HG02938 (cell line): ENCODE data around the gene N4BP3.
A peak's percentile ranks its signal among the peaks of the same experiment; 100 is the strongest.

Experiments used
- ATAC-seq: cut with Tn5 transposase; IDR thresholded peaks from one replicate; pipeline ENCODE4 v1.9.1; 2021; ENCODE audit warnings: mild to moderate bottlenecking, moderate library complexity; ENCODE audit not compliant: unreplicated experiment

N4BP3 gene

GRCh38 chr5:178145965-178146820, 32.9 kb downstream of the N4BP3 start:
- peak; percentile 60 for ATAC-seq

- ATAC-seq, result no peak
These were observed 34.1 kb downstream of the N4BP3 start for GRCh38 chr5:178147406-178147805.

GRCh38 chr5:178149199-178149932, 36.0 kb downstream of the N4BP3 start:
- no peak for ATAC-seq

GRCh38 chr5:178150977-178151734, 37.8 kb downstream of the N4BP3 start:
- no peak for ATAC-seq

- ATAC-seq, result no peak
These were observed 39.4 kb downstream of the N4BP3 start for GRCh38 chr5:178152491-178153444.

GRCh38 chr5:178153530-178154340, 40.4 kb downstream of the N4BP3 start, which contains the start of gene NHP2:
NHP2 (minus strand) TSS chr5:178153885; CDS start chr5:178153817, 68 bp downstream.
- ATAC-seq, result peak; percentile 98

- ATAC-seq, result no peak
These were observed 41.7 kb downstream of the N4BP3 start for GRCh38 chr5:178155065-178155464.

GRCh38 chr5:178160176-178160575, 46.8 kb downstream of the N4BP3 start:
- no peak for ATAC-seq

GRCh38 chr5:178162481-178162880, 49.1 kb downstream of the N4BP3 start:
- no peak for ATAC-seq

- peak; percentile 80 for ATAC-seq
These were observed 50.7 kb downstream of the N4BP3 start for GRCh38 chr5:178163772-178164735.

- no peak for ATAC-seq
These were observed 52.2 kb downstream of the N4BP3 start for GRCh38 chr5:178165581-178165980.

GRCh38 chr5:178170455-178170854, 57.1 kb downstream of the N4BP3 start:
- ATAC-seq, result no peak

GRCh38 chr5:178174456-178174855, 61.1 kb downstream of the N4BP3 start:
- no peak for ATAC-seq
